WI38 (cell line): ENCODE results near the gene CAPN2.

Experiments used
- H3K4me3 ChIP-seq: 2 replicates; pipeline ENCODE4 v1.5.1; 2011; ENCODE audit warnings: low read depth, mild to moderate bottlenecking, control low read depth, low read length
- CTCF ChIP-seq: IDR thresholded peaks from 2 replicates; pipeline ENCODE4 v1.5.1; 2012; ENCODE audit warnings: low read depth, mild to moderate bottlenecking, control low read depth, low read length

Gene CAPN2

GRCh38 chr1:223703668-223704013 is 8.7 kb upstream of the CAPN2 start:
- no peak overlapping the region for H3K4me3 ChIP-seq
- TF ChIP-seq CTCF, result no peak

- no peak for TF ChIP-seq CTCF
- no peak overlapping the region for H3K4me3 ChIP-seq
Observed at GRCh38 chr1:223704921-223705878, 7.1 kb upstream of the CAPN2 start.

- H3K4me3 ChIP-seq, result peak overlapping the region; percentile 30
Observed at GRCh38 chr1:223706077-223706973, 6.0 kb upstream of the CAPN2 start.

GRCh38 chr1:223707256-223708000 is 4.9 kb upstream of the CAPN2 start:
- peak overlapping the region; percentile 15 for H3K4me3 ChIP-seq
- no peak for TF ChIP-seq CTCF

More at GRCh38 chr1:223706077-223706973, 6.0 kb upstream of the CAPN2 start:
- no peak for TF ChIP-seq CTCF

GRCh38 chr1:223708001-223708359 is 4.4 kb upstream of the CAPN2 start:
- H3K4me3 ChIP-seq, result peak overlapping the region; percentile 15
- TF ChIP-seq CTCF, result no peak

- no peak for TF ChIP-seq CTCF
- H3K4me3 ChIP-seq, result no peak overlapping the region
Observed at GRCh38 chr1:223708651-223709268, 3.6 kb upstream of the CAPN2 start.
